ENCODE results near the gene MAML2. TPM values are rescaled to one million over a fixed set of nuclear protein-coding genes. Genes with fewer than 3 reads are reported as not detected.
"Not testable (repeated sequence)": the region's sequence is repeated elsewhere in the genome, so short reads cannot be mapped to it uniquely, and the experiment has no call there.

The MAML2 gene
- total and polyA plus RNA-seq, 4 donors = 0.56 to 2.1 (median 1.4) TPM

DNA sequence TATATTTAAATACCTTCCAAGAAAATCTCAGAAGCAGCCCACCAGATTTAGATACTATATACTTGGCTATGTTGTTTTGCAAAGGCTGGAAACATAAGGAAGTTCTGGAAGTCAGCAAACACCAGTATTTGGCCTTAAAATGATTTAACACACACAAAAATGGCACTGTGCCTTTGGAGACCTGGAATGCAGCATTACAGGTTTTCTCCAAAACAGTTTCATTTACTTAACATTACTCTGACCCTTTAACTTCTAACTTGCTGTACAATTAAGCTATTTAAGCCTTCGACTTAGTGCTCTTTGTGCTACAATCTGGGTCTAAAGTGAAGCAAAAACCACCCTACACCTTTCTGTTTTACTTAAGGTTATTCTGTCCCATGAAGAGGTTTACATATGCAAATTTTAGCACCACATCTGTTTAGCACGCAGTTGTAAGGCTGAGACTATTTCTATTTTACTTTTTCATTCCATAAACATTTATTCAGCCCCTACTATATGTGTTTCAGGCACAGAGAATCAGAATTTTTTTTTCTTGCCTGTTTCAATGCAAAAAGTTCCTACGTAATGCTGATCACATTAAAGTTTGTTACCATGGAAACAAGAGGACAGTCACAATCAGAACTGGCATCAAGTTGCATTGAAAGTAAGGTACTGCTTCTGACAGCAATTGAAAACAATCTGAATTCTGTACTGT is 70.3 kb downstream of the MAML2 start:
- 66% methylated on average over 3 of the region's 3 CpGs for WGBS
- Histone ChIP-seq H3K4me3 (ENCODE audit: low read depth in 1 of 3, low read length in 3 of 3) (no peak overlapping the region), H3K9me3 (ENCODE audit: control insufficient read depth in 4 of 4, low read length in 3 of 4) (no peaks in the 10 kb centered on the region), H3K4me1 (ENCODE audit: control insufficient read depth in 4 of 4, insufficient read depth in 4 of 4, low read length in 3 of 4) (no peaks in the 10 kb centered on the region), H3K9ac (ENCODE audit: low read depth in 1 of 2, low read length in 2 of 2) (no peak overlapping the region), H3K27me3 (ENCODE audit: control insufficient read depth in 4 of 4, insufficient read depth in 4 of 4, low read length in 3 of 4) (no peaks in the 10 kb centered on the region), H3K36me3 (ENCODE audit: control insufficient read depth in 4 of 4, insufficient read depth in 3 of 4, low read depth in 1 of 4, low read length in 3 of 4) (no peaks in the 10 kb centered on the region), H3K27ac (ENCODE audit: low read depth in 1 of 2, low read length in 2 of 2) (no peak overlapping the region)
- TF ChIP-seq RAD21 (IDR thresholded peaks at IDR 0.05) (no peak), SP1 (IDR thresholded peaks at IDR 0.05) (peak; percentile 37), YY1 (IDR thresholded peaks at IDR 0.05) (no peak)
- no peak for DNase-seq (ENCODE audit: low spot score)

- no peak overlapping the region for H3K9ac ChIP-seq (ENCODE audit: low read depth in 1 of 2, low read length in 2 of 2)
- no peaks in the 10 kb centered on the region for H3K27me3 ChIP-seq (ENCODE audit: control insufficient read depth in 4 of 4, insufficient read depth in 4 of 4, low read length in 3 of 4)
- H3K9me3 ChIP-seq (ENCODE audit: control insufficient read depth in 4 of 4, low read length in 3 of 4) = no peaks in the 10 kb centered on the region
- no peaks in the 10 kb centered on the region for H3K4me1 ChIP-seq (ENCODE audit: control insufficient read depth in 4 of 4, insufficient read depth in 4 of 4, low read length in 3 of 4)
- 94% methylated on average over 4 of the region's 4 CpGs for WGBS
- TF ChIP-seq TAF1 (conservative IDR thresholded peaks at IDR 0.05) = no peak
- no peak for TF ChIP-seq JUND (IDR thresholded peaks at IDR 0.05)
- TF ChIP-seq HNF4A (conservative IDR thresholded peaks at IDR 0.05) = no peak
- TF ChIP-seq FOXA1 (IDR thresholded peaks at IDR 0.05) = no peak
- no peak for TF ChIP-seq YY1 (IDR thresholded peaks at IDR 0.05)
- no peak for TF ChIP-seq MAX (IDR thresholded peaks at IDR 0.05)
- no peak for TF ChIP-seq FOXA2 (IDR thresholded peaks at IDR 0.05)
- no peak for TF ChIP-seq NR2F2 (IDR thresholded peaks at IDR 0.05)
- no peak for TF ChIP-seq EGR1 (IDR thresholded peaks at IDR 0.05; ENCODE audit: low read depth in 2 of 2)
- no peak for TF ChIP-seq RXRA (IDR thresholded peaks at IDR 0.05)
- TF ChIP-seq, protein P1, sequence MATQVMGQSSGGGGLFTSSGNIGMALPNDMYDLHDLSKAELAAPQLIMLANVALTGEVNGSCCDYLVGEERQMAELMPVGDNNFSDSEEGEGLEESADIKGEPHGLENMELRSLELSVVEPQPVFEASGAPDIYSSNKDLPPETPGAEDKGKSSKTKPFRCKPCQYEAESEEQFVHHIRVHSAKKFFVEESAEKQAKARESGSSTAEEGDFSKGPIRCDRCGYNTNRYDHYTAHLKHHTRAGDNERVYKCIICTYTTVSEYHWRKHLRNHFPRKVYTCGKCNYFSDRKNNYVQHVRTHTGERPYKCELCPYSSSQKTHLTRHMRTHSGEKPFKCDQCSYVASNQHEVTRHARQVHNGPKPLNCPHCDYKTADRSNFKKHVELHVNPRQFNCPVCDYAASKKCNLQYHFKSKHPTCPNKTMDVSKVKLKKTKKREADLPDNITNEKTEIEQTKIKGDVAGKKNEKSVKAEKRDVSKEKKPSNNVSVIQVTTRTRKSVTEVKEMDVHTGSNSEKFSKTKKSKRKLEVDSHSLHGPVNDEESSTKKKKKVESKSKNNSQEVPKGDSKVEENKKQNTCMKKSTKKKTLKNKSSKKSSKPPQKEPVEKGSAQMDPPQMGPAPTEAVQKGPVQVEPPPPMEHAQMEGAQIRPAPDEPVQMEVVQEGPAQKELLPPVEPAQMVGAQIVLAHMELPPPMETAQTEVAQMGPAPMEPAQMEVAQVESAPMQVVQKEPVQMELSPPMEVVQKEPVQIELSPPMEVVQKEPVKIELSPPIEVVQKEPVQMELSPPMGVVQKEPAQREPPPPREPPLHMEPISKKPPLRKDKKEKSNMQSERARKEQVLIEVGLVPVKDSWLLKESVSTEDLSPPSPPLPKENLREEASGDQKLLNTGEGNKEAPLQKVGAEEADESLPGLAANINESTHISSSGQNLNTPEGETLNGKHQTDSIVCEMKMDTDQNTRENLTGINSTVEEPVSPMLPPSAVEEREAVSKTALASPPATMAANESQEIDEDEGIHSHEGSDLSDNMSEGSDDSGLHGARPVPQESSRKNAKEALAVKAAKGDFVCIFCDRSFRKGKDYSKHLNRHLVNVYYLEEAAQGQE (IDR thresholded peaks at IDR 0.05) = no peak
- no peak for TF ChIP-seq RAD21 (IDR thresholded peaks at IDR 0.05)
- no peak for TF ChIP-seq CTCF (IDR thresholded peaks at IDR 0.05; ENCODE audit: low read depth, low read length, missing input control)
- no peak for TF ChIP-seq HNF4G (IDR thresholded peaks at IDR 0.05)
- no peak for TF ChIP-seq GABPA (IDR thresholded peaks at IDR 0.05 in 1 of 2, conservative IDR thresholded peaks at IDR 0.05 in 1 of 2)
- TF ChIP-seq SP1 (IDR thresholded peaks at IDR 0.05) = no peak
- TF ChIP-seq ZBTB33 (IDR thresholded peaks at IDR 0.05) = no peak
- TF ChIP-seq, protein P2, sequence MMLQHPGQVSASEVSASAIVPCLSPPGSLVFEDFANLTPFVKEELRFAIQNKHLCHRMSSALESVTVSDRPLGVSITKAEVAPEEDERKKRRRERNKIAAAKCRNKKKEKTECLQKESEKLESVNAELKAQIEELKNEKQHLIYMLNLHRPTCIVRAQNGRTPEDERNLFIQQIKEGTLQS (IDR thresholded peaks at IDR 0.05) = no peak
- no peaks in the 10 kb centered on the region for H3K36me3 ChIP-seq (ENCODE audit: control insufficient read depth in 4 of 4, insufficient read depth in 3 of 4, low read depth in 1 of 4, low read length in 3 of 4)
- DNase-seq (ENCODE audit: low spot score) = no peak
- H3K4me3 ChIP-seq (ENCODE audit: low read depth in 1 of 3, low read length in 3 of 3) = no peak overlapping the region
- no peak overlapping the region for H3K27ac ChIP-seq (ENCODE audit: low read depth in 1 of 2, low read length in 2 of 2)
Observed at GRCh38 chr11:96271777-96272176, 71.2 kb downstream of the MAML2 start.

DNA sequence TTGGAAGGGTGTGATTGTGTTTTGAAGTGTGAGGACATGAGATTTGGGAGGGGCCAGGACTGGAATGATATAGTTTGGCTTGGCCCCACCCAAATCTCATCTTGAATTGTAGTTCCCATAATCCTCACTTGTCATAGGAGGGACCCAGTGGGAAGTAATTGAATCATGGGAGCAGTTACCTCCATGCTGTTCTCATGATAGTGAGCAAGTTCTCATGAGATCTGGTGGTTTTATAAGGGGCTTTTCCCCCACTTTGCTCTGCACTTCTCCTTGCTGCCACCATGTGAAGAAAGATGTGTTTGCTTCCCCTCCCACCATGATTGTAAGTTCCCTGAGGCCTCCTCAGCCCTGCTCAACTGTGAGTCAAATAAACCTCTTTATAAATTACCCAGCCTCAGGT is 71.6 kb downstream of the MAML2 start:
- not testable (repeated sequence) for H3K9me3 ChIP-seq (ENCODE audit: control insufficient read depth in 4 of 4, low read length in 3 of 4); DNase-seq (ENCODE audit: low spot score); H3K4me3 ChIP-seq (ENCODE audit: low read depth in 1 of 3, low read length in 3 of 3); H3K4me1 ChIP-seq (ENCODE audit: control insufficient read depth in 4 of 4, insufficient read depth in 4 of 4, low read length in 3 of 4); H3K36me3 ChIP-seq (ENCODE audit: control insufficient read depth in 4 of 4, insufficient read depth in 3 of 4, low read depth in 1 of 4, low read length in 3 of 4); H3K9ac ChIP-seq (ENCODE audit: low read depth in 1 of 2, low read length in 2 of 2); H3K27me3 ChIP-seq (ENCODE audit: control insufficient read depth in 4 of 4, insufficient read depth in 4 of 4, low read length in 3 of 4); H3K27ac ChIP-seq (ENCODE audit: low read depth in 1 of 2, low read length in 2 of 2)

DNA sequence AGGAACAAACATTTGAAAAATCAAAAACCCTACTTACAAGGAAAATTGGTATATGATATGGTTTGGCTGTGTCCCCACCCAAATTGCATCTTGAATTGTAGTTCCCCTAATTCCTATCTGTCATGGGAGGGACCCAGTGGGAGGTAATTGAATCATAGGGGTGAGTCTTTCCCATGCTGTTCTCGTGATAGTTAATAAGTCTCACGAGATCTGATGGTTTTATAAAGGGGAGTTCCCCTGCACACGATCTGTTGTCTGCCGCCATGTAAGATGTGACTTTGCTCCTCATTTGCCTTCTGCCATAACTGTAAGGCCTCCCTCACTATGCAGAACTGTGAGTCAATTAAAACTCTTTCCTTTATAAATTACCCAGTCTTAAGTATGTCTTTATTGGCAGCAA is 74.5 kb downstream of the MAML2 start:
- H3K4me1 ChIP-seq (ENCODE audit: control insufficient read depth in 4 of 4, insufficient read depth in 4 of 4, low read length in 3 of 4); H3K9me3 ChIP-seq (ENCODE audit: control insufficient read depth in 4 of 4, low read length in 3 of 4); H3K27me3 ChIP-seq (ENCODE audit: control insufficient read depth in 4 of 4, insufficient read depth in 4 of 4, low read length in 3 of 4); H3K36me3 ChIP-seq (ENCODE audit: control insufficient read depth in 4 of 4, insufficient read depth in 3 of 4, low read depth in 1 of 4, low read length in 3 of 4); H3K4me3 ChIP-seq (ENCODE audit: low read depth in 1 of 3, low read length in 3 of 3); H3K27ac ChIP-seq (ENCODE audit: low read depth in 1 of 2, low read length in 2 of 2); DNase-seq (ENCODE audit: low spot score); H3K9ac ChIP-seq (ENCODE audit: low read depth in 1 of 2, low read length in 2 of 2): not testable (repeated sequence)
- WGBS = 93% methylated on average over 4 of the region's 4 CpGs

Data from liver (tissue), 9 donors.